ENCODE data around the gene PLA2G12A. TPM values are rescaled to one million over a fixed set of nuclear protein-coding genes. Genes with fewer than 3 reads are reported as not detected.
A peak's percentile ranks its signal among the peaks of the same experiment; 100 is the strongest.

The PLA2G12A gene
- total and polyA plus RNA-seq, 9 of the 15 experiments (the other 6 are each of a cell fraction or from before 2014, with no cell fraction given), result 24.2 to 226 (median 80.5) TPM

DNA sequence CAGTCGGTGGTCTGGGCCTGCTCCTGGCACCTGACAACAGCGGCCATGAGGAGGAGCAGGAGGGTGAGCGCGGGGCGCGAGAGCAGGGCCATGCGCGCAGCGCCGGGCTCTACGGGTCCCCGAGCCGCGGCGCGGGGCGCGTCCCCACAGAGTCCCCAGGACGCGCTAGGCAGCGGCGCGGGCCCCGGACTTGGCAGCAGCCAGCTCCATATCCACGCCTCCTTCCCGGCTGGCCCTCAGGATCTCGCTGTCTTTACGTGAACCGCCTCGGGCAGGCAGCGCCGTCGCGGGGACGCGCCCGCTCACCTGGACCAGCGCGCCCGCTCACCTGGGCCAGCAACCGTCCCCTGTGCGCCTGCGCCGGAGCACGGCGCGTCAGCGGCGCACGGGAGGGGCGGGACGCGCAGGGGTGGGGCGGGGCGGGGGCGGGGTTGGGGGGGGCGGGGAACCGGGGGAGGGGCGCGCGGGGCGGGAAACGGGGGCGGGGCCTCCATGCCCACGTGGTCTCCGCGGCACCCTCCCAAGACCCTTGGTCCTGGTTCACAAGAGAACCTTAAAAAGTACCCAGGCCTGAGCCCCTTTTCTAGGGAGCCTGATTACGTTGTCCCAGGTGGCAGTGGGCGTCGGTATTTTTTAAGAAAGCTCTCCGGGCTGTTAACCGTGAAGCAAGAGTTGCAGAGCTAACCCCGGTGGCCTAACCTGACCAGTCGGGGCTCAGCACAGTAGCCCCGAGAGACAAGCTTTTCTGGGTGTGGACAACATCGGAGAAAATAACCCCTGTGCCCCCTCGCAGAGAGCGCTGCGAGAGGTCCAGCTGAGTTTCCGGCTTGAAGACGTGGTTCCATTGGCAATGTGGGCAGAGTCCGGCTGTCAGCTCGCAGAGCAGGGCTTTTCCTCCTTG, at the start of gene PLA2G12A (continued):
- TF ChIP-seq, protein P1, sequence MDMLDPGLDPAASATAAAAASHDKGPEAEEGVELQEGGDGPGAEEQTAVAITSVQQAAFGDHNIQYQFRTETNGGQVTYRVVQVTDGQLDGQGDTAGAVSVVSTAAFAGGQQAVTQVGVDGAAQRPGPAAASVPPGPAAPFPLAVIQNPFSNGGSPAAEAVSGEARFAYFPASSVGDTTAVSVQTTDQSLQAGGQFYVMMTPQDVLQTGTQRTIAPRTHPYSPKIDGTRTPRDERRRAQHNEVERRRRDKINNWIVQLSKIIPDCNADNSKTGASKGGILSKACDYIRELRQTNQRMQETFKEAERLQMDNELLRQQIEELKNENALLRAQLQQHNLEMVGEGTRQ (CRISPR knock-in tag; IDR thresholded peaks at IDR 0.05), result peak; percentile 83
- TF ChIP-seq, protein P2, sequence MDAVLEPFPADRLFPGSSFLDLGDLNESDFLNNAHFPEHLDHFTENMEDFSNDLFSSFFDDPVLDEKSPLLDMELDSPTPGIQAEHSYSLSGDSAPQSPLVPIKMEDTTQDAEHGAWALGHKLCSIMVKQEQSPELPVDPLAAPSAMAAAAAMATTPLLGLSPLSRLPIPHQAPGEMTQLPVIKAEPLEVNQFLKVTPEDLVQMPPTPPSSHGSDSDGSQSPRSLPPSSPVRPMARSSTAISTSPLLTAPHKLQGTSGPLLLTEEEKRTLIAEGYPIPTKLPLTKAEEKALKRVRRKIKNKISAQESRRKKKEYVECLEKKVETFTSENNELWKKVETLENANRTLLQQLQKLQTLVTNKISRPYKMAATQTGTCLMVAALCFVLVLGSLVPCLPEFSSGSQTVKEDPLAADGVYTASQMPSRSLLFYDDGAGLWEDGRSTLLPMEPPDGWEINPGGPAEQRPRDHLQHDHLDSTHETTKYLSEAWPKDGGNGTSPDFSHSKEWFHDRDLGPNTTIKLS (IDR thresholded peaks at IDR 0.05; ENCODE audit: borderline replicate concordance, low read depth), result 0 out of 2 replicates have a peak, but pooled peaks have one; percentile 21
- no peak for TF ChIP-seq TFAM (CRISPR knock-in tag; conservative IDR thresholded peaks at IDR 0.05)
- TF ChIP-seq, protein P3, sequence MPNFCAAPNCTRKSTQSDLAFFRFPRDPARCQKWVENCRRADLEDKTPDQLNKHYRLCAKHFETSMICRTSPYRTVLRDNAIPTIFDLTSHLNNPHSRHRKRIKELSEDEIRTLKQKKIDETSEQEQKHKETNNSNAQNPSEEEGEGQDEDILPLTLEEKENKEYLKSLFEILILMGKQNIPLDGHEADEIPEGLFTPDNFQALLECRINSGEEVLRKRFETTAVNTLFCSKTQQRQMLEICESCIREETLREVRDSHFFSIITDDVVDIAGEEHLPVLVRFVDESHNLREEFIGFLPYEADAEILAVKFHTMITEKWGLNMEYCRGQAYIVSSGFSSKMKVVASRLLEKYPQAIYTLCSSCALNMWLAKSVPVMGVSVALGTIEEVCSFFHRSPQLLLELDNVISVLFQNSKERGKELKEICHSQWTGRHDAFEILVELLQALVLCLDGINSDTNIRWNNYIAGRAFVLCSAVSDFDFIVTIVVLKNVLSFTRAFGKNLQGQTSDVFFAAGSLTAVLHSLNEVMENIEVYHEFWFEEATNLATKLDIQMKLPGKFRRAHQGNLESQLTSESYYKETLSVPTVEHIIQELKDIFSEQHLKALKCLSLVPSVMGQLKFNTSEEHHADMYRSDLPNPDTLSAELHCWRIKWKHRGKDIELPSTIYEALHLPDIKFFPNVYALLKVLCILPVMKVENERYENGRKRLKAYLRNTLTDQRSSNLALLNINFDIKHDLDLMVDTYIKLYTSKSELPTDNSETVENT (CRISPR knock-in tag; IDR thresholded peaks at IDR 0.05), result peak; percentile 93
- TF ChIP-seq PHF8 (IDR thresholded peaks at IDR 0.05; ENCODE audit: borderline replicate concordance, low read length), result peak; percentile 75; the same call in 1 of the 2 replicates
- TF ChIP-seq BHLHE40 (IDR thresholded peaks at IDR 0.05; ENCODE audit: low read length), result peak; percentile 66
- TF ChIP-seq, protein P4, sequence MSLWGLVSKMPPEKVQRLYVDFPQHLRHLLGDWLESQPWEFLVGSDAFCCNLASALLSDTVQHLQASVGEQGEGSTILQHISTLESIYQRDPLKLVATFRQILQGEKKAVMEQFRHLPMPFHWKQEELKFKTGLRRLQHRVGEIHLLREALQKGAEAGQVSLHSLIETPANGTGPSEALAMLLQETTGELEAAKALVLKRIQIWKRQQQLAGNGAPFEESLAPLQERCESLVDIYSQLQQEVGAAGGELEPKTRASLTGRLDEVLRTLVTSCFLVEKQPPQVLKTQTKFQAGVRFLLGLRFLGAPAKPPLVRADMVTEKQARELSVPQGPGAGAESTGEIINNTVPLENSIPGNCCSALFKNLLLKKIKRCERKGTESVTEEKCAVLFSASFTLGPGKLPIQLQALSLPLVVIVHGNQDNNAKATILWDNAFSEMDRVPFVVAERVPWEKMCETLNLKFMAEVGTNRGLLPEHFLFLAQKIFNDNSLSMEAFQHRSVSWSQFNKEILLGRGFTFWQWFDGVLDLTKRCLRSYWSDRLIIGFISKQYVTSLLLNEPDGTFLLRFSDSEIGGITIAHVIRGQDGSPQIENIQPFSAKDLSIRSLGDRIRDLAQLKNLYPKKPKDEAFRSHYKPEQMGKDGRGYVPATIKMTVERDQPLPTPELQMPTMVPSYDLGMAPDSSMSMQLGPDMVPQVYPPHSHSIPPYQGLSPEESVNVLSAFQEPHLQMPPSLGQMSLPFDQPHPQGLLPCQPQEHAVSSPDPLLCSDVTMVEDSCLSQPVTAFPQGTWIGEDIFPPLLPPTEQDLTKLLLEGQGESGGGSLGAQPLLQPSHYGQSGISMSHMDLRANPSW (CRISPR knock-in tag; IDR thresholded peaks at IDR 0.05), result no peak
- TF ChIP-seq ZNF347 (CRISPR knock-in tag; IDR thresholded peaks at IDR 0.05; ENCODE audit: low read depth), result no peak
- TF ChIP-seq, protein P5, sequence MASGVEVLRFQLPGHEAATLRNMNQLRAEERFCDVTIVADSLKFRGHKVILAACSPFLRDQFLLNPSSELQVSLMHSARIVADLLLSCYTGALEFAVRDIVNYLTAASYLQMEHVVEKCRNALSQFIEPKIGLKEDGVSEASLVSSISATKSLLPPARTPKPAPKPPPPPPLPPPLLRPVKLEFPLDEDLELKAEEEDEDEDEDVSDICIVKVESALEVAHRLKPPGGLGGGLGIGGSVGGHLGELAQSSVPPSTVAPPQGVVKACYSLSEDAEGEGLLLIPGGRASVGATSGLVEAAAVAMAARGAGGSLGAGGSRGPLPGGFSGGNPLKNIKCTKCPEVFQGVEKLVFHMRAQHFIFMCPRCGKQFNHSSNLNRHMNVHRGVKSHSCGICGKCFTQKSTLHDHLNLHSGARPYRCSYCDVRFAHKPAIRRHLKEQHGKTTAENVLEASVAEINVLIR (CRISPR knock-in tag; IDR thresholded peaks at IDR 0.05), result peak; percentile 7; the same call in 1 of the 2 replicates
- TF ChIP-seq, protein P6, sequence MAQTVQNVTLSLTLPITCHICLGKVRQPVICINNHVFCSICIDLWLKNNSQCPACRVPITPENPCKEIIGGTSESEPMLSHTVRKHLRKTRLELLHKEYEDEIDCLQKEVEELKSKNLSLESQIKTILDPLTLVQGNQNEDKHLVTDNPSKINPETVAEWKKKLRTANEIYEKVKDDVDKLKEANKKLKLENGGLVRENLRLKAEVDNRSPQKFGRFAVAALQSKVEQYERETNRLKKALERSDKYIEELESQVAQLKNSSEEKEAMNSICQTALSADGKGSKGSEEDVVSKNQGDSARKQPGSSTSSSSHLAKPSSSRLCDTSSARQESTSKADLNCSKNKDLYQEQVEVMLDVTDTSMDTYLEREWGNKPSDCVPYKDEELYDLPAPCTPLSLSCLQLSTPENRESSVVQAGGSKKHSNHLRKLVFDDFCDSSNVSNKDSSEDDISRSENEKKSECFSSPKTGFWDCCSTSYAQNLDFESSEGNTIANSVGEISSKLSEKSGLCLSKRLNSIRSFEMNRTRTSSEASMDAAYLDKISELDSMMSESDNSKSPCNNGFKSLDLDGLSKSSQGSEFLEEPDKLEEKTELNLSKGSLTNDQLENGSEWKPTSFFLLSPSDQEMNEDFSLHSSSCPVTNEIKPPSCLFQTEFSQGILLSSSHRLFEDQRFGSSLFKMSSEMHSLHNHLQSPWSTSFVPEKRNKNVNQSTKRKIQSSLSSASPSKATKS (CRISPR knock-in tag; IDR thresholded peaks at IDR 0.05), result no peak
- TF ChIP-seq, protein P7, sequence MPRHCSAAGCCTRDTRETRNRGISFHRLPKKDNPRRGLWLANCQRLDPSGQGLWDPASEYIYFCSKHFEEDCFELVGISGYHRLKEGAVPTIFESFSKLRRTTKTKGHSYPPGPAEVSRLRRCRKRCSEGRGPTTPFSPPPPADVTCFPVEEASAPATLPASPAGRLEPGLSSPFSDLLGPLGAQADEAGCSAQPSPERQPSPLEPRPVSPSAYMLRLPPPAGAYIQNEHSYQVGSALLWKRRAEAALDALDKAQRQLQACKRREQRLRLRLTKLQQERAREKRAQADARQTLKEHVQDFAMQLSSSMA (CRISPR knock-in tag; IDR thresholded peaks at IDR 0.05), result no peak
- 0 out of 2 replicates have a peak, but pooled peaks have one; percentile 19 for TF ChIP-seq SIN3B (IDR thresholded peaks at IDR 0.05; ENCODE audit: low read depth)
- peak; percentile 14; the same call in 1 of the 2 replicates for TF ChIP-seq CBX5 (IDR thresholded peaks at IDR 0.05; ENCODE audit: borderline replicate concordance, low read depth)
- TF ChIP-seq SP1 (CRISPR knock-in tag; IDR thresholded peaks at IDR 0.05), result peak; percentile 55

Data from K562 (cell line).